ENCODE measurements around the gene RPUSD1.

- TF ChIP-seq POLR2A (IDR thresholded peaks at IDR 0.05), result no peak
- TF ChIP-seq CTCF (IDR thresholded peaks at IDR 0.05), result no peak
- no peak for TF ChIP-seq POLR2AphosphoS5 (IDR thresholded peaks at IDR 0.05)
- TF ChIP-seq EP300 (IDR thresholded peaks at IDR 0.05; ENCODE audit: low read depth), result no peak
These were observed 11.4 kb downstream of the RPUSD1 start for GRCh38 chr16:776824-777223.

Measured in transverse colon (tissue), 4 donors.